HuH-7 (cell line): ENCODE results near the gene C1orf216.
"Not testable (repeated sequence)": the region's sequence is repeated elsewhere in the genome, so short reads cannot be mapped to it uniquely, and the experiment has no call there.

Experiments
- DNase-seq: peaks from one replicate; pipeline ENCODE4 v3.0.0; 2011; ENCODE audit warnings: low spot score

C1orf216 gene

GRCh38 chr1:35706846-35707600 is 11.7 kb downstream of the C1orf216 start:
- peak; percentile 19 for DNase-seq

- no peak for DNase-seq
Observed at GRCh38 chr1:35702508-35702907, 16.2 kb downstream of the C1orf216 start.

GRCh38 chr1:35699152-35699551 is 19.5 kb downstream of the C1orf216 start:
- not testable (repeated sequence) for DNase-seq

GRCh38 chr1:35692317-35692716 is 26.4 kb downstream of the C1orf216 start:
- no peak for DNase-seq

- no peak for DNase-seq
Observed at GRCh38 chr1:35691571-35692220, 27.0 kb downstream of the C1orf216 start.

GRCh38 chr1:35691080-35691479 is 27.6 kb downstream of the C1orf216 start:
- no peak for DNase-seq

GRCh38 chr1:35690103-35690502 is 28.6 kb downstream of the C1orf216 start:
- DNase-seq, result not testable (repeated sequence)

GRCh38 chr1:35688161-35688560 is 30.5 kb downstream of the C1orf216 start:
- no peak for DNase-seq

GRCh38 chr1:35683012-35683411 is 35.7 kb downstream of the C1orf216 start:
- DNase-seq, result no peak

GRCh38 chr1:35680271-35680670 is 38.4 kb downstream of the C1orf216 start:
- DNase-seq, result no peak

- no peak for DNase-seq
Observed at GRCh38 chr1:35675773-35676172, 42.9 kb downstream of the C1orf216 start.

GRCh38 chr1:35674111-35674510 is 44.6 kb downstream of the C1orf216 start:
- DNase-seq, result no peak

- DNase-seq, result no peak
Observed at GRCh38 chr1:35672116-35672515, 46.6 kb downstream of the C1orf216 start.

- no peak for DNase-seq
Observed at GRCh38 chr1:35668506-35668905, 50.2 kb downstream of the C1orf216 start.

- no peak for DNase-seq
Observed at GRCh38 chr1:35666916-35667315, 51.8 kb downstream of the C1orf216 start.

GRCh38 chr1:35666216-35666615 is 52.5 kb downstream of the C1orf216 start:
- DNase-seq, result no peak
